Retina (tissue), 1 donor: Measurements from ENCODE around the gene VEPH1.

ENCODE experiments used
- DNase-seq: peaks from one replicate; pipeline ENCODE4 v3.0.0-alpha.2; 2016

VEPH1 gene

GRCh38 chr3:157472648-157473047 is 30.6 kb downstream of the VEPH1 start:
- DNase-seq = no peak

DNA sequence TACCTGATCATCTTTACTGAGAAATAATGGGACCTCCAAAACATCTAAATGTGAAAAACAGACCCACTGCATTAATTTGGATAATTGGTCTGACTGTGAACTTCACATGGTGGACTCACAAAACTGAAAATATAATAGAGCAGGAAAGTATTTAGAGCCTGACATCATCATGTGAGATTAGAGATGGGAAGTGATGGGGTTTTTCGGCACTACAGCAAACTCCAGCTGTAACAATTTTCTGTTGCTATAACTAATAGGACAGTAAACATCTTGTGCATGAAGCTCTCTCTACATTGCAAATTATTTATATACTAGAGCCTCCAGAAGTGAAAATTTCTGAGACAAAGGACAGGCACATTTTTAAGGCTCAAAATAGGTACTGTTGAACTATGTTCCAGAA is 32.2 kb downstream of the VEPH1 start:
- DNase-seq = no peak

- no peak for DNase-seq
Observed at GRCh38 chr3:157469561-157470294, 33.5 kb downstream of the VEPH1 start.

- no peak for DNase-seq
Observed at GRCh38 chr3:157467200-157467599, 36.0 kb downstream of the VEPH1 start.

- no peak for DNase-seq
Observed at GRCh38 chr3:157465741-157466140, 37.5 kb downstream of the VEPH1 start.

- no peak for DNase-seq
Observed at GRCh38 chr3:157464321-157464720, 38.9 kb downstream of the VEPH1 start.

DNA sequence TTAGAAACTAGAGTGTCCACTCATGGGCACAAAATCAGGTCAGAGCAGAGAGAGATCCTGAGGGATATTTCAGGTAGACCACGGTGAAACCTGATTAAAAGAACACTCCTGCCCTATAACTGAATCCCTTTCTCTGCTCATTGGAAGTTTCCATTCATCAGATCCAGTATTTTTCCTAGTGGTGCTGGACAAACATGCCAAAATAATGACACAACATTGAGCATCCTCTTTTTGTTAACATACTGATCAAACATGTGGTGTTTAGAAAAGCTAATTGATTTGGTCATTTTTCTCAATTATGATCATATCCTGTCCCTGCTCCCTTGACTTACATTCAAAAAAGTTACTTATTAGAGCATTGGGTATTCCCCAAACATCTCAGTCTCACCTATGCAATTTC is 39.4 kb downstream of the VEPH1 start:
- no peak for DNase-seq

DNA sequence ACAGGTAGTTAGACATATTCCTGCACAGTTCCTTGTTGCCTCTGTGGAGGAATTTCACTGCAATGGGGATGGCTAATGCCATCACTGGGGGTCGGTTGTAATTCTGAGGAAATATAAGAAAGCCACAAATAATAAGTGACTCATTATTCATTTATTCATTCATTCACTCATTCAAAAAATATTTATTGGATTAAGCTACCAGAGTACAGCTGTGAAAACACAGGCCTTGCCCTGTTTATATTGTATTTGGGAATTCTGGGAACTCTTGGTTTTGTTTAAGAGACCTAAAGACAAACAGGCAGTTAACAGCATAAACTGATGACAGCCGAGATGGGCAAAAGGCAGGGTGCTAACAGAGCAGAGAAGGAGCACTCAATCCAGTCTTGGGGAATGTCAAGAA is 43.0 kb downstream of the VEPH1 start:
- no peak for DNase-seq

GRCh38 chr3:157459706-157460105 is 43.5 kb downstream of the VEPH1 start:
- no peak for DNase-seq

DNA sequence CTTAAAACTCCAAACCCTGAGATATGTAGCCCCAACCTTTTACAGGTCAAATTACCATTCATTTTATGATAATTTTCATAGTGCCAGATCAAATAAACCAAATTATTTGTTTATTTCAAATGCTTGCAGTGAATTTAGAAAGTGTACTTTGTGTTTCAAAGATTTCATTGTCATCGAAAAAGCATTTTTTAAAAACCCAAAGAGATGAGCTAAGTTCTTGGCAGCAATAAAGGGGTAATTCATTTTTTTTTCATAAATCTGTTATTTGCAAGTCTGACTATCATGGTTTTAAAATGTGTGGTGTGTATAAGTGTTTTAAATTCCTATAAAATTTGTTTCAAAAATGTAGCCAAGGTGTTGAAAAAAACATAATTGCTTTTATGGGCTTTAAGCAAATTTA is 49.4 kb downstream of the VEPH1 start:
- no peak for DNase-seq

DNA sequence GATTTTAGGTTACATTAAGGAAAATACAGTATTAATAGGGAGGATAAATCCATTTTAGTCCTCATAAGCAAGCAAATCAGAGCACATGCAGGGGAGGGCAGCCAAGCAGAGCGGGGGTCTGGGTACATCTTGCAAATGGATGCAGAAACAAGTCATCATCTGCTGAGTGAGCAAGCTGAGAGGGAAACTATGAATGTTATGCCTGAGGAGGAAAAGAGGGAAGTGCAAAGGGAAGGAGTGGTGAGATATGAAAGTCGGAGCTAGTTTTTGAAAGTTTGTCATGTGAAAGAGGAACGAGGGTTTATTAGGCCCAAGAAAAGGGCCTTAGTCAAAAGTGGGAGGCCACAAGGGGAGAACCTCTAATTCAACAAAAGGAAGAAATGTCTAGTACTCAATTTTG is 51.1 kb downstream of the VEPH1 start:
- DNase-seq = no peak

GRCh38 chr3:157447026-157447694 is 56.1 kb downstream of the VEPH1 start:
- DNase-seq = no peak

GRCh38 chr3:157445857-157446256 is 57.4 kb downstream of the VEPH1 start:
- DNase-seq = no peak

GRCh38 chr3:157444797-157445184 is 58.4 kb downstream of the VEPH1 start:
- DNase-seq = no peak

- DNase-seq = no peak
Observed at GRCh38 chr3:157443905-157444796, 59.1 kb downstream of the VEPH1 start.

DNA sequence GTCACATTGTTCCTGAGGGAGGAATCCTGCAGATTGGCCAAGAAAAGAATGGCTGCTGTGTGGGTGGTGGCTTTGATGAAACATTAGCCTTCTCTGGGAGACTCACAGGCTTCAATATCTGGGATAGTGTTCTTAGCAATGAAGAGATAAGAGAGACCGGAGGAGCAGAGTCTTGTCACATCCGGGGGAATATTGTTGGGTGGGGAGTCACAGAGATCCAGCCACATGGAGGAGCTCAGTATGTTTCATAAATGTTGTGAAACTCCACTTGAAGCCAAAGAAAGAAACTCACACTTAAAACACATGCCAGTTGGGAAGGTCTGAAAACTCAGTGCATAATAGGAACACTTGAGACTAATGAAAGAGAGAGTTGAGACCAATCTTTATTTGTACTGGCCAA is 60.5 kb downstream of the VEPH1 start:
- no peak for DNase-seq

DNA sequence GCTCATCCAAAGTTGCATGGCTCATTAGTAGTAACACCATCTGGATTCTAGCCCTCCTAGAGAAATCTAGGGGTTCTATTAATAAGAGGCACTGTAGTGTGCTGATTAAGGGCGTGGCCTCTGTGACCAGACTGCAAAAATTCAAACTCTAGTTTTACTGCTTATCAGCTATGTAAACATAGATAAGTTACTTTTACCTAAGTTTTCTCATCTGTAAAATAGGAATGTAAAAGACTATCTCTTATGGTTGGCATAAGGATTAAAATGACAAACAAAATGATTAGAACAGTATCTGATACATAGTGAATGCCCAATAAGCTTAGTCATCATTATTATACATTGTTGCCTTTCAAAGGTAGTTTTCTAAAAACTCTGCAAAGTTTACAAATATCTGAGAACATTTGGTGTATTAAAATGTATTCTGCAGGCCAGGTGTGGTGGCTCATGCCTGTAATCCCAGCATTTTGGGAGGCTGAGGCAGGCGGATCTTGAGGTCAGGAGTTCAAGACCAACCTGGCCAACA is 62.1 kb downstream of the VEPH1 start:
- DNase-seq = no peak

DNA sequence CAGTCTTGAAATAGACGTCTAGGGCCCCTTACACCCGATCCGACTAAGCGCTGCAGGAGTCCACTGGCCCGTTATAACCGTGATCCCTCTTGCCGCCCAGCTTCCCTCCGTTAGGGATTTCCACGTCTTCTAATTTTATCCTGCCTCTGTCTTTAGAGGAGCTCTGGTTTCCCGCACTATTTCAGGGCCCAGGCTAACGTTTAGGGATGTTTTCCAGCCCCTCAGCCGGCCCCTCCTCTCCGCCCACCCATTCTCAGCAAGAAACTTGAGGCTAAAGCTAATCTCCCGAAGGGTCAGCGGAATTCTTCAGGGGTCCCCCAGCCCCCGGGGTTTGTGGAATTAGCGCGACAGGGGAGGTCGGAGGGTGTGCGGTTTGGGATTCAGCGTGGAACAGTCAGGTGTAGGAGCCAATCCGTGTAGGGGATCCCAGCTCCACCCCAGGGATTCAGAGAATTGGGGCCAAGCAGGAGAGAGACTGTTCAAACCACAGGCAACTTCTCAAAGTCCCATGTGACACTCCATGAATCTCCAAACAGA is 65.0 kb downstream of the VEPH1 start:
- no peak for DNase-seq

DNA sequence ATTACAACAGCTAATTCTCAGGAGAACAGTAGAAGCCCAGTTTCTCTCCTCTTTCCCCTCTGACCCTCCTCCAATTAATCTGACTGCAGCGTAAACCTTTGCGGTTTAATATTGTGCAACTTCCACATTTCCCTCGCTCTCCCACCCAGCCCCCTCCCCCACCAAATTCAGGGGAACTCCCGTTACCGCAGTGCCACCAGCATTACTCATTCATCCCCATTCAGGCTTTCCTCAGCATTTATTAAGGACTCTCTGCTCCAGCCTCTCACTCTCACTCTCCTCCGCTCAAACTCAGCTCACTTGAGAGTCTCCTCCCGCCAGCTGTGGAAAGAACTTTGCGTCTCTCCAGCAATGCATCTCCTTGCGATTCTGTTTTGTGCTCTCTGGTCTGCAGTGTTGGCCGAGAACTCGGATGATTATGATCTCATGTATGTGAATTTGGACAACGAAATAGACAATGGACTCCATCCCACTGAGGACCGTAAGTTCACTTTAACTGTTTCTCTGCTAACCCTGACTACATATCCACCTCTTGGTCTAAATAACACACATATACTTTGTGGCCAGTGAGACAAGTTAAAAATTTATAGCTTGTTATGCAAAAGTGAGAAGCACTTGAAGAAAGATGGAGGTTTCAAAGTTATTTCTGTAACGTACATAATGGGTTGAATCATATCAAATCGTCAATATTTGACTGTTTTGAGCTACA is 66.5 kb downstream of the VEPH1 start, which contains the start of gene PTX3:
PTX3 (plus strand) TSS at position 268 of the 709 bp plus-strand sequence; CDS start at position 352, 84 bp downstream.
- peak; percentile 65 for DNase-seq

DNA sequence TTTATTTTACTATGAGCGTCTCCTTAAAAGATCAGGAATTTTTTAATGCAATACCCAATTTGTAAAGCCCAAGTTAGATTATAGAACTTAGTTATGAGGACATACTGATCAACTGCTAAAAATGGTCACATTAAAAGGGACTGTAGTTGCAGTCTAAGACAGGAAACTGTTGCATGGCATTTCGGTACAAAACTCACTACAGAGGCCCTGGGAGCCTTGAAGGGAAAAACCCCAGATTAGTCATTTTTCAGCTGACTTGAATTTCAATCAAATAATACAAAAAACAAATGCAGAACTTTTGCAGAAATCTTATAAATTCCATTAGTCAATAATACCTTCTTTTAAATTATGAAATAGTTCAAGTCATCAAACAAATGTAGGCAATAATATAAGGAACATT is 73.5 kb downstream of the VEPH1 start:
- DNase-seq = no peak

DNA sequence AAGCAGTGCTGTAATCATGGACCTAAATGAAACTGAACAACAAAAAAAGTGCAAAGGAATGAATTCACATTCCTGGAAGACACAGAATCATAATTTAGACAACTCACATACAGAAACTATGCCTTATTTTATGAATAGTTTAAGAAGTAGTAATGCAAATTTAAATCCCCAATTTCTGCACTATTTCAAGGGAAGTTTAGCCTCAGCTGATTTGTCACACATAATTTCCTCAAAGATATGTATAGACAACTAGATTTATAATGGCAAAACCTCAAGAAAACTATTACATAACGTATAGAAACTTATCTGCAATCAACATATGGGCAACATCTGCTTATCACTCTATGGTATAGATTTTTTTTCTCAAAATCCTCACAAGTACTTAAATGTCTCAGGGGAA is 74.4 kb downstream of the VEPH1 start:
- no peak for DNase-seq

GRCh38 chr3:157427901-157428300 is 75.3 kb downstream of the VEPH1 start:
- no peak for DNase-seq
